HG02571 (cell line): ENCODE results near the gene CBS.
"Not testable (repeated sequence)": the region's sequence is repeated elsewhere in the genome, so short reads cannot be mapped to it uniquely, and the experiment has no call there.

Experiments
- ATAC-seq: cut with Tn5 transposase; IDR thresholded peaks from one replicate; pipeline ENCODE4 v1.9.1; 2021; ENCODE audit warnings: mild to moderate bottlenecking, moderate library complexity; ENCODE audit not compliant: unreplicated experiment

The CBS gene

DNA sequence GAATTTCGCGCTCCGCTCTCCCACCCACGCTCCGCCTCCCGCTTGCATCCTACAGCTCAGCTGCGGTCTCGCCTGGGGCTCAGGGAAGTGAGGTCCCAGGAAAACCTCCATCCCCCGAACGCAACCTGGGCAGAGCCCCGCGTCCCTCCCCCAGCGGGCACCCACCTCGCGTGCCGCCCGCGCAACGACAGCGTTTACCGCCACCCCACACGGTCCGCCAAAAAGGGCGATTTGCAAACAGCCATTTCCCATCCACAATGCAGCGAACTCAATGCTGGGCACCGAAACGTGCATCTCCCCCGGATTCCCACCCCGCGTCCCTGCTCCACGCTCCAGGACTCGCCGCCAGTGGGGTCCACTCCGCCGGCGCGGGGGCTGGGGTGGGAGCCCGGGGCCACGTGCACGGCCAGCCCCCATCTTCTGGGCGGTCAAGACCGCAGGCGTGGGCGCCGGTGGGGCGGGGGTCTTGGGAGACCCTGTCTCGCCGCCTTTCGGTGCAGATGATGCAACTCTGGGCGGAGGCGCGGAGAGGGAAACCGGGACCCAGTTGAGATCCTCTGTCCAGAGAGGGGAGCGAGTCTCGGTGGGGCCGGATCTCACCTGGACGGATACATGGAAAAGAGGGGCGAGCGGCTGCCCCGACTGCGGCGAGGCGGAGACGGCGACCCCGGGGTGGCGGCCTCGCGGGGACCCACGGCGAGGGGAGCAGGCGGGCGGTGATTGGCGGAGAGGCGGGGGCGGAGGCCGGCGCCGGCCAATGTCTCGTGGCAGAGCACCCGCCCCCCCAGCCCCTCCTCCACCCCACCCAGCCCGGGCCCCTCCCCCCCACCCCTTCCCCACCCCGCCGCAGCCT, at the start of gene CBS:
Gene CBS (minus strand): TSS at position 666 of the 853 bp plus-strand sequence. CDS start 3,642 bp downstream, outside the sequence.
- not testable (repeated sequence) for ATAC-seq

DNA sequence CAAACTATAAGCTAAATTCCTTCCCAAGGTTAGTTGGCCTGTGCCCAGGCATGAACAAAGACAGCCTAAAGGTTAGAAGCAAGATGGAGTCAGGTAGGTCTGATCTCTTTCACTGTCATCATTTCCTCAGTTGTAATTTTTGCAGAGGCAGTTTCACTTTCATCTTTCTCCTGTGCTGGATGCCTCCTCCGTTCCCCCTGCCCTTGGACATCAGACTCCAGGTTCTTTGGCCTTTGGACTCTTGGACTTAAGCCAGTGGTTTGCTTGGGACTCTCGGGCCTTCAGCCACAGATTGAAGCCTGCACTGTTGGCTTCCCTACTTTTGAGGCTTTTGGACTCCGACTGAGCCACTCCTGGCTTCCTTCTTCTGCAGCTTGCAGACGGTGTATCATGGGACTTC, 40.3 kb upstream of the CBS start:
- not testable (repeated sequence) for ATAC-seq

- not testable (repeated sequence) for ATAC-seq
These were observed 38.8 kb upstream of the CBS start for GRCh38 chr21:43114483-43114882.

DNA sequence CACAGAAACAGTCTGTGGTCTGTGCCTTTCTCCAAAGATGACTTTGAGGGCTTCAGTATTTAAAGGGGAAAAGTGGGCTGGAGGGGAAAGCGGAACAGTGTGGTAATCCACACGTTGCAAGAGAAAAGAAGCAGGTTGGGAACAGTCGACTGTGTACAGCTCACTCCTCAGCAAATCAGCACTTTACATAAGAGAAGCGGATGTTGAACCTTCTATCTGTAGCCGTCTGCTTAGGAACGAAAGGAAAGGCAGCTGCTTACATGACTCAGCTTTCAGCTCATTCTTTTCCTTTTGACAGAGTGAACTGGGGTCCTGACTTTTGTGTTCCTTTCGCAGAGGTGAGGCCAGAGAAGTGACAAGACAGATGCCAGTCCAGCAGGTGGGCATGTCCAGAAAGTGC, 33.4 kb upstream of the CBS start:
- ATAC-seq, result not testable (repeated sequence)

GRCh38 chr21:43108177-43108576, 32.5 kb upstream of the CBS start:
- not testable (repeated sequence) for ATAC-seq

DNA sequence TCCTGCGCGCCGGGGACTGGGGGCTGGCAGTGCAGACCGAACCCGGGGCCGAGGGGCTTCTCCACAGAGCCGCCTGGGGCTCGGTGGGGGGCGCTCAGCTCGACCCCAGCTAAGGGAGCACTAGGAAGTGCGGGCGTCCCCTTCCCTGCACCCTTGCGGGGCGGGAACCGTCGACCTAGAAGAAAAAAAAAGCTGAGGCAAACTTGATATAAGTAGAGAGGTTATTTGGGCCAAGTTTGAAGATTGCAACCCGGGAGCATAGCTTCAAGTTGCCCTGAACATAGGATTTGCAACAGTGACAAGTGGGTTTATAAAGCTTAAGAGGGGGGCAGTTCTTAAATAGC, 32.1 kb upstream of the CBS start:
- ATAC-seq, result not testable (repeated sequence)

DNA sequence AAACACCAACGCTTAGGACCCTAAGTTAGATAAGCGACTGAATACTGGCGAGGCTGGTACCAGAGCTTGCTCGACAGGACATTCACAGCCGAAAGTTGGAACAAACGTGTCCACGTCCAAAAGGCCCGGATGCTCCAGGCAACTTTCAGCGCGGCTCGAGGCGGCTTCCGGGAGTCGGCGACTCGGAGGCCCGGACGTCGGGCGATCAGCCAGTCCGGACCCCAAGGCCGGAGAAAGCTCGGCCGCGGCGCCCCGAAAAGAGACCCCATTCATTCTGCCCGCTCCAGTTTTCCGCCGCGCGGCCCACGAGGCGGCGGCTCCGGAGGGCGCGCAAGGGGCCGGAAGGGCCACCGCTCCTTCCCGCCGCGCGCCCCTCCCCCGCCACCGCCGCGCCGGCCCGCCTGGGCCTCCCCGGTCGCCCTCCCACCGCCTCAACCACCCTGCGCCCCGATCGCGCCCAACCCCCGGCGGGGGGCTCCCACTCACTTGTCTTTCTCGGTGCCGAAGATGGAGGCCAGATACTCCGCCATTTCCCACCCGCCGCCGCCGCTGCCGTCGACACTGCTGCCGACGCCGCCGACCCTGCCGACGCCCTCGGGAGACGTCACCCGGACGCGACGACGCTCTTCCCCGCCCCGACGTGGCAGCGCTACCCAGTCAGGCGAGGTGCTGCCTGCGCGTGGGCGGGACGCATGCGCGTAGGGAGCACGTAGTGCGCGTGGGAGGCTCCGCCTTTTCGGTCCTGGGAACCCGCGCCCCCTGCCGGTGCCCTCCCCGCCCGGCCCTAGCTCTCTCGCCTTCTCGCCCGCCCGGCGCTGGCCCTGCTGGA, 31.5 kb upstream of the CBS start, which contains the start of gene U2AF1:
Gene U2AF1 (minus strand): TSS at position 606 of the 829 bp plus-strand sequence. CDS start 76 bp downstream, at position 530.
- ATAC-seq, result peak; percentile 75

DNA sequence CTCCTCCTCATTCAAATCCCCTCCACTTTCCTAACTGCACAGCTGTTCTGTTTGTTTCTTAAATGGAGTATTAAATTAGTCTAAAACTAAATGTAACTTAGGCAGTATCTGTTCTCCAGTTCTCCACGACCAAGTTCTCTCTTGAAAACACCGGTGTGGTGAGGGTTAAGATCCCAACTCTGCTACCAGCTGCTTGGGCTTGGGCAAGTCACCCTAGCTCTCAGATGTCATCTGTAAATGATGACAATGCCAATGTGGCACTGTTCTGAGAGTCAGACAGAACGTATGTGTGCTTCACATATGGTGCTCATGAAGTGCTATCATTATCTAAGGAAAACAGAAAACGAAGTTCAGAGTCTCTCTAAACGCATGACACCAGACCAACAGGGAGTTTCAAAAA, 29.0 kb upstream of the CBS start:
- ATAC-seq, result not testable (repeated sequence)

DNA sequence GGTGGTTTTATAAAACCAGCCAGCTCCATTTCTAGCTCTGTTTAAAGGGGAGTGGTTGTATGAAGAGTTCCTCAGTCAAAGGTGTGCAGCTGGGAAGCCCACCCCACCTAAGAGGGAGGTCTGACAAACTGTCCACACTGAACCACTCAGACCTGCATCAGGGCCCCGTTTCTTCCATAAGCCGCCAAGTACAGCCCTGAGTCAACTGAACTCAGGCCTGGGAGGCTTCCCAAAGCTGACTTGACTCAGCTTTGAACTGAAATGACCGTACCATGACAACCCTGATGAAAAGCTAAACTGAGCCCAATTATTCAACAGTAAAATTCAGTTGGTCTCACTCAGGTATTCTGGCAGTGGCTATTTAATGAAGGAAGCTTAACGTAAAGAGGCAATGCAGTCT, 26.6 kb upstream of the CBS start:
- ATAC-seq, result not testable (repeated sequence)

DNA sequence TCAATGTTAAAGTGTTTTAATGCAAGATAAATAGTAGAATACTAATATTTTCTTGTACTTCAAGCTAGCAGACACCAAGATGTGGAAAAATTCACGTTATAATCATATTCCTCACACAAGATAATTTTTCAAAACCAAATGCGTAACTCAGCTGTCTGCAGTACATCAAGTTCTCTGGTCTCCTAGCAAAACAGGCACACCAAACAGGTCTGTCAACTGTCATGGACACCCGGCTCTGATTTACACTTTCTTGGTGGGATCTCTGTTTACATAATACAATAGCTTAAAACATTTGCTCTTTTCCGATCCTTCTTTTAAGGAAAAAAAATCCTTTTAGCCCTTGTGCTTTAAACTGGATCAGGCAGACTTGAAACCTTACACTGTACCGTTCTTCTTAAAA, 26.0 kb upstream of the CBS start:
- ATAC-seq, result not testable (repeated sequence)

- not testable (repeated sequence) for ATAC-seq
These were observed 25.4 kb upstream of the CBS start for GRCh38 chr21:43101000-43101399.

- not testable (repeated sequence) for ATAC-seq
These were observed 16.5 kb upstream of the CBS start for GRCh38 chr21:43091979-43092614.

DNA sequence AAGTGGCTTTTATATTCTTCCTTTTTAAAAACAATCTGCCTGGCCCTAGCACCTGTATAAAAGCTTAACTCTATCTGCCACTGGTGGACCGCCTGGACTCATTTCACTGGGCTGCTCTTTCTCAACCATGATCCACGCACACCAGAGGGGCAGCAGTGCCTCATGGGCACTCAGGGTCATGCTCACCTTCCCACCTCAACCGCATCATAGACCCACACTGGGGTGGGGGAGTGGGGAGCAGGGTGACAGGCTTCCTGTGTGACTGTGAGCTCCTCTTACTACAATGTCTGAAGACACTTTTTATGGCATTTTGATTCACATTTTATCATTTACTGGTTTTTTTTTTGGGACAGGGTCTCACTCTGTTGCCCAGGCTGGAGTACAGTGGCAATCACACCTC, 15.3 kb upstream of the CBS start:
- not testable (repeated sequence) for ATAC-seq

DNA sequence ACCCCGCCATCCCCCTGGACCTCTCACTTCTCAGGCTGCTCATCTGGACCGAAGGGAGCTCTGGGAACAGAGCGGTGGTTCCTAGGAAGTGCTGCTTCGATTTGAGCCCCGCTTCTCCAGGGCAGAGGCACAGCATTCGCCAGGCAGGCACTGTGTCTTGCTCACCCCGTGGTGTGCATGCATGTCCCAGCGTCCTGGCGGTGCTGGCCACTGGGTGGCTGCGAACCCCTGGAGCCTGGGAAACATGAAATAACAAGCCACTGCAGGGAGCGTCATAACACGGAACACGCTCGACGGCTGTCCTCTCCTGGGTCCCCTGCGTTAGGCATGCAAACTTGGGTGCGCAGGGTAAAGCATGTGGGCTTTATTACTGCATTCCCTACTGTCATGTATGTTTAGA, 13.8 kb upstream of the CBS start:
- ATAC-seq, result not testable (repeated sequence)

DNA sequence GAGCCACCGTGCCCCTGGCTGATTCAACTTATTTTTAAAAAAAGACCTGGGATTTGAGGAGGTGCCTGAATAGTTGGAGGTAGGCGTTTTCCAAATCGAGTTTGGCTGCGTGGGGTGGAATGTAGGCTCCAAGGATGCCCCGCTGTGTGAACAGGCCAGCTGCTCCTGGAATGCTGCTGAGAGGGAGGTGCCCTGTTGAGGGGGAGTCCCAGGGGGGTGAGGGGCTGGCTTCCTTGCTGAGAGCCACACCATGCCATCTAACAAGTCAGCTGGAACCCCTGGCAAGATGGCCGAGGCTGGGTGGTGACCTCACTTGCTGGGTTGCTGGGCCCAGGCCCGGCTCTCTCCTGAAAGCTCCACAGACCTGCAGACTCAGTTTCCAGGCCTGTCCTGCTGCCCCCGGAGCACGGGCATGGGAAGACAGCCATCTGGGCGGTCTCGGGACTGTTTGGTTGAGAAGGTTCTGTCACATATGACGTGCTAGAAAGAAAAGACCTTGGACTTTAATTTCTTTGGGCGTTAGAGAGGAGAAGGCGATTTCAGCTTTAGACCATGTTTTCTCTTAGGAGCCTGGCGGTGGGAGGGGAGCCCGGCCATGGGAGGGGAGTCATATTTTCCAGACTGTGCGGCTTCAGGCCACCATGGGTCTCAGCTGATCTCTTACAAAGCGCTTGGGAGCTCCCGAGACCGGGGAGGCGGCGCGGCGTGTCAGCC, 7.1 kb upstream of the CBS start:
- not testable (repeated sequence) for ATAC-seq

- ATAC-seq, result not testable (repeated sequence)
These were observed 1.0 kb upstream of the CBS start for GRCh38 chr21:43076643-43077042.

GRCh38 chr21:43076023-43076637, 495 bp upstream of the CBS start:
- not testable (repeated sequence) for ATAC-seq

GRCh38 chr21:43074401-43075169, 1.1 kb downstream of the CBS start:
- not testable (repeated sequence) for ATAC-seq

- not testable (repeated sequence) for ATAC-seq
These were observed 2.9 kb downstream of the CBS start for GRCh38 chr21:43072742-43073141.
